Measurements from ENCODE around the gene LAMP5.

Gene LAMP5

GRCh38 chr20:9480066-9480465 lies 34.3 kb upstream of the LAMP5 start:
- no peak overlapping the region for H3K27ac ChIP-seq
- TF ChIP-seq ZFX (IDR thresholded peaks at IDR 0.05; ENCODE audit: borderline replicate concordance): no peak
- no peak for TF ChIP-seq CTCF (IDR thresholded peaks at IDR 0.05)

- no peak for TF ChIP-seq ZFX (IDR thresholded peaks at IDR 0.05; ENCODE audit: borderline replicate concordance)
- no peak overlapping the region for H3K27ac ChIP-seq
These were observed 32.2 kb upstream of the LAMP5 start for GRCh38 chr20:9482180-9482579.

GRCh38 chr20:9483131-9483530 lies 31.3 kb upstream of the LAMP5 start:
- TF ChIP-seq CTCF (IDR thresholded peaks at IDR 0.05) (no peak), ZFX (IDR thresholded peaks at IDR 0.05; ENCODE audit: borderline replicate concordance) (no peak)
- no peak overlapping the region for H3K27ac ChIP-seq

GRCh38 chr20:9485614-9486340 lies 28.6 kb upstream of the LAMP5 start:
- H3K27ac ChIP-seq: no peak overlapping the region
- TF ChIP-seq CTCF (IDR thresholded peaks at IDR 0.05) (no peak), ZFX (IDR thresholded peaks at IDR 0.05; ENCODE audit: borderline replicate concordance) (no peak)

GRCh38 chr20:9487231-9487630 lies 27.2 kb upstream of the LAMP5 start:
- TF ChIP-seq ZFX (IDR thresholded peaks at IDR 0.05; ENCODE audit: borderline replicate concordance): no peak
- H3K27ac ChIP-seq: no peak overlapping the region

- no peak for TF ChIP-seq ZFX (IDR thresholded peaks at IDR 0.05; ENCODE audit: borderline replicate concordance)
- no peak for TF ChIP-seq CTCF (IDR thresholded peaks at IDR 0.05)
- no peak overlapping the region for H3K27ac ChIP-seq
These were observed 26.3 kb upstream of the LAMP5 start for GRCh38 chr20:9488063-9488462.

GRCh38 chr20:9490161-9490560 lies 24.2 kb upstream of the LAMP5 start:
- TF ChIP-seq ZFX (IDR thresholded peaks at IDR 0.05; ENCODE audit: borderline replicate concordance): no peak
- TF ChIP-seq CTCF (IDR thresholded peaks at IDR 0.05): no peak

GRCh38 chr20:9490631-9491030 lies 23.8 kb upstream of the LAMP5 start:
- no peak overlapping the region for H3K27ac ChIP-seq
- TF ChIP-seq ZFX (IDR thresholded peaks at IDR 0.05; ENCODE audit: borderline replicate concordance) (no peak), CTCF (IDR thresholded peaks at IDR 0.05) (no peak)

More at GRCh38 chr20:9490161-9490560, 24.2 kb upstream of the LAMP5 start:
- H3K27ac ChIP-seq: no peak overlapping the region

Data from 22Rv1 (cell line).